CD4-positive, alpha-beta T cell treated with Interleukin-21 for 1 hour (primary cell): ENCODE data around the gene ADGB.

Experiments used
- DNase-seq: peaks from one replicate; pipeline ENCODE4 v3.0.0-alpha.2; 2020

Gene ADGB

DNA sequence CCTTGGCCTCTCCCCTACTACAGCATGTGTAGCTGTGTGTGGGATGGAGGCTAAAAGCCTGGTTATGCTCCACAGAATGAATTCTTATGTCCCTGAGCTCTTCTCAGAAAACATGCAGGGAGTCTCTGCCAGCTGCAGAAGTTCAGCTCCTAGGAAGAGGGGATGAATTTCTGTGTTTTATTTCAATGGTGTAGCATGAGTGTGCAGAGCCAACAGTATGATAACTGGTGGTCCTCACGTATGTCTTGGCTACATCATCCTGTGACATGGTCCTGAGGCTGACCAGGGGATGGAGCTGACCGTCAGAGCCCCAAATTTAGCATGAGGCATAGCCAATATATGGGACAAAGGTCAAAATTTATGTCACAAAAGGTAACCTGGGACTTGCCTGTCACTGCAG is 266.1 kb downstream of the ADGB start:
- no peak for DNase-seq
